ENCODE data around the gene EEF2K. TPM values are rescaled to one million over a fixed set of nuclear protein-coding genes. Genes with fewer than 3 reads are reported as not detected.
A peak's percentile ranks its signal among the peaks of the same experiment; 100 is the strongest.

EEF2K gene
- total and polyA plus RNA-seq, 2 of the 13 experiments (the other 11 are each of a cell fraction or from before 2014, with no cell fraction given) = 22.0 to 23.8 TPM

DNA sequence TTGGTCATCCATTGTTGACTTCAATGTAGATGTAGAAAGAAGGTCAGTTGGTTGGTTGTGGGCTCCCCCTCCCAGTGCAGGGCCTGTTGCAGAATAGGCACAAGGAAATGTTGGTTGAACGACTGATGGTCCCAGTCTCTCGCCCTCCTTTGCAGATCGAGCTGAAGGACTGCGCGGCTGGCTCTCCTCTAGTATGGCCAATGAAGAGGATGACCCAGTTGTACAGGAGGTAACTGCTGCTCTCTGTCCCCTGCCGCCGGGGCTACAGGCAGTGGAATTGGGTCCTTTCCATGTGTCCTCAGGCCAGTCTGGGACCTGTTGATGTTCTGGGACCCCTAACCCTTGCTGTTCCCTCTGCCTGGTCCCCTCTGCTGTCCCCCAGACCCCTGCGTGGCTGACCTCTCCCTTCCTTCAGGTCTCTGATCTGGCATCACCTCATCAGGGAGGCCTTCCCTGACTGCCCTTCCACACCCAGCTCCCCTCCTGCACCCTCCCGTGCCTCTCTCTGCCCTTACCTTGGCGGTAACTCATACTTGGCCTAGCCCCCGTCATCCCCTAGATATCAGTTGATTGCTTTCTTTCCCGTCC is 96.8 kb downstream of the EEF2K start (continued):
- peak; percentile 41; the same call in 1 of the 2 replicates for TF ChIP-seq ZNF891 (CRISPR knock-in tag; IDR thresholded peaks at IDR 0.05)
- TF ChIP-seq, protein P1, sequence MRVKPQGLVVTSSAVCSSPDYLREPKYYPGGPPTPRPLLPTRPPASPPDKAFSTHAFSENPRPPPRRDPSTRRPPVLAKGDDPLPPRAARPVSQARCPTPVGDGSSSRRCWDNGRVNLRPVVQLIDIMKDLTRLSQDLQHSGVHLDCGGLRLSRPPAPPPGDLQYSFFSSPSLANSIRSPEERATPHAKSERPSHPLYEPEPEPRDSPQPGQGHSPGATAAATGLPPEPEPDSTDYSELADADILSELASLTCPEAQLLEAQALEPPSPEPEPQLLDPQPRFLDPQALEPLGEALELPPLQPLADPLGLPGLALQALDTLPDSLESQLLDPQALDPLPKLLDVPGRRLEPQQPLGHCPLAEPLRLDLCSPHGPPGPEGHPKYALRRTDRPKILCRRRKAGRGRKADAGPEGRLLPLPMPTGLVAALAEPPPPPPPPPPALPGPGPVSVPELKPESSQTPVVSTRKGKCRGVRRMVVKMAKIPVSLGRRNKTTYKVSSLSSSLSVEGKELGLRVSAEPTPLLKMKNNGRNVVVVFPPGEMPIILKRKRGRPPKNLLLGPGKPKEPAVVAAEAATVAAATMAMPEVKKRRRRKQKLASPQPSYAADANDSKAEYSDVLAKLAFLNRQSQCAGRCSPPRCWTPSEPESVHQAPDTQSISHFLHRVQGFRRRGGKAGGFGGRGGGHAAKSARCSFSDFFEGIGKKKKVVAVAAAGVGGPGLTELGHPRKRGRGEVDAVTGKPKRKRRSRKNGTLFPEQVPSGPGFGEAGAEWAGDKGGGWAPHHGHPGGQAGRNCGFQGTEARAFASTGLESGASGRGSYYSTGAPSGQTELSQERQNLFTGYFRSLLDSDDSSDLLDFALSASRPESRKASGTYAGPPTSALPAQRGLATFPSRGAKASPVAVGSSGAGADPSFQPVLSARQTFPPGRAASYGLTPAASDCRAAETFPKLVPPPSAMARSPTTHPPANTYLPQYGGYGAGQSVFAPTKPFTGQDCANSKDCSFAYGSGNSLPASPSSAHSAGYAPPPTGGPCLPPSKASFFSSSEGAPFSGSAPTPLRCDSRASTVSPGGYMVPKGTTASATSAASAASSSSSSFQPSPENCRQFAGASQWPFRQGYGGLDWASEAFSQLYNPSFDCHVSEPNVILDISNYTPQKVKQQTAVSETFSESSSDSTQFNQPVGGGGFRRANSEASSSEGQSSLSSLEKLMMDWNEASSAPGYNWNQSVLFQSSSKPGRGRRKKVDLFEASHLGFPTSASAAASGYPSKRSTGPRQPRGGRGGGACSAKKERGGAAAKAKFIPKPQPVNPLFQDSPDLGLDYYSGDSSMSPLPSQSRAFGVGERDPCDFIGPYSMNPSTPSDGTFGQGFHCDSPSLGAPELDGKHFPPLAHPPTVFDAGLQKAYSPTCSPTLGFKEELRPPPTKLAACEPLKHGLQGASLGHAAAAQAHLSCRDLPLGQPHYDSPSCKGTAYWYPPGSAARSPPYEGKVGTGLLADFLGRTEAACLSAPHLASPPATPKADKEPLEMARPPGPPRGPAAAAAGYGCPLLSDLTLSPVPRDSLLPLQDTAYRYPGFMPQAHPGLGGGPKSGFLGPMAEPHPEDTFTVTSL (CRISPR knock-in tag; IDR thresholded peaks at IDR 0.05; ENCODE audit: borderline replicate concordance) = no peak
- TF ChIP-seq, protein P2, sequence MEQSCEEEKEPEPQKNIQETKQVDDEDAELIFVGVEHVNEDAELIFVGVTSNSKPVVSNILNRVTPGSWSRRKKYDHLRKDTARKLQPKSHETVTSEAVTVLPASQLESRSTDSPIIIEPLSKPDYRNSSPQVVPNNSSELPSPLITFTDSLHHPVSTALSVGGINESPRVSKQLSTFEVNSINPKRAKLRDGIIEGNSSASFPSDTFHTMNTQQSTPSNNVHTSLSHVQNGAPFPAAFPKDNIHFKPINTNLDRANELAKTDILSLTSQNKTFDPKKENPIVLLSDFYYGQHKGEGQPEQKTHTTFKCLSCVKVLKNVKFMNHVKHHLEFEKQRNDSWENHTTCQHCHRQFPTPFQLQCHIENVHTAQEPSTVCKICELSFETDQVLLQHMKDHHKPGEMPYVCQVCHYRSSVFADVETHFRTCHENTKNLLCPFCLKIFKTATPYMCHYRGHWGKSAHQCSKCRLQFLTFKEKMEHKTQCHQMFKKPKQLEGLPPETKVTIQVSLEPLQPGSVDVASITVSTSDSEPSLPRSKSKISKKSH (CRISPR knock-in tag; IDR thresholded peaks at IDR 0.05; ENCODE audit: borderline replicate concordance) = 0 out of 2 replicates have a peak, but pooled peaks have one; percentile 54
- no peak for TF ChIP-seq ZNF709 (CRISPR knock-in tag; IDR thresholded peaks at IDR 0.05)
- TF ChIP-seq AKAP8 (CRISPR knock-in tag; IDR thresholded peaks at IDR 0.05) = 0 out of 2 replicates have a peak, but pooled peaks have one; percentile 70
- TF ChIP-seq RBM22 (optimal IDR thresholded peaks at IDR 0.05; ENCODE audit: low read length) = peak; percentile 66

Measured in HepG2 (cell line).